GM18951 (cell line): ENCODE results near the gene LGALS12.

Experiments
- POLR2A ChIP-seq: IDR thresholded peaks from 4 replicates; pipeline ENCODE4 v1.6.1; 2011; ENCODE audit warnings: mild to moderate bottlenecking; ENCODE audit not compliant: insufficient read length, insufficient read depth; ENCODE audit errors: extremely low read depth
- in situ Hi-C: fragments of 300-500 bp; cut with MboI; formaldehyde crosslinking; loops from one replicate; pipeline ENCODE4 v1.12.0; 2022; ENCODE audit warnings: low sequenced_read_pairs, mixed read lengths, inconsistent platforms; ENCODE audit not compliant: unreplicated experiment

The LGALS12 gene

DNA sequence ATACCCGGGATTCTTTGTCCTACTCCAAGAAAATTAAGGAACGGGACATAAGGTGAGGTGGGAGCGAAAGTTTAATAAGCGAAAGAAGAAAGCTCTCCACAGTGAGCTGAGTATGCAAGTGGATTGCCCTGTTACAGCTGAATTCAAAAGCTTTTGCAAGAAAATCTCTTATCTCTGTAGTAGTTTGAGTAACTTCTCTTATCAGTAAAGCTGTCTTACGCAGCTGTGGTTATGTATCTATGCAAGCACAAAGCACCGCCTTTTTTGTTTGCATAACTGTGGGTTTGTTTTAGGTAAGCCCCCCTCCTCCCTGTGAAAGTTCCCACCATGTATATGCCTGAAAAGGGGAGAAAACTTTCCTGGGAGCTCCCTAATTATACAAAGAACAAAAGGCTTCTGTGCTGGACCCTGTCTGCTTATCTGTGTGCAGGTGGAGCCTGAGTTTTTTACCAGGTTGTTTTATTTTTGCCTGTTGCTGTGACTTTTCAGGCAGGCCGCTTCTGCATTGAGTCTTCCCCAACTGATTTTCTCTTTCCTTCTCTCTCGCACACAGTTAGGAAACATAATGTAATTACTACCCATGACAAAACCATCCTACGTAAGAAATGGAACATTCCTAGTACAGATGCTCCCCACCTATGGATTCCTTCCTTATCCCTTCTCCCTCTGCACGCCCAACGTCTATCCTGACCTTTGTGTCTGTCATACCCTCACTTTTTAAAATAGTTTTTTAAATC lies 14.1 kb upstream of the LGALS12 start:
- TF ChIP-seq POLR2A = no peak
- in situ Hi-C loops = loop anchor here (25.0 kb wide), 1 partner anchor 245 kb away; no protein-coding TSS in a partner anchor

DNA sequence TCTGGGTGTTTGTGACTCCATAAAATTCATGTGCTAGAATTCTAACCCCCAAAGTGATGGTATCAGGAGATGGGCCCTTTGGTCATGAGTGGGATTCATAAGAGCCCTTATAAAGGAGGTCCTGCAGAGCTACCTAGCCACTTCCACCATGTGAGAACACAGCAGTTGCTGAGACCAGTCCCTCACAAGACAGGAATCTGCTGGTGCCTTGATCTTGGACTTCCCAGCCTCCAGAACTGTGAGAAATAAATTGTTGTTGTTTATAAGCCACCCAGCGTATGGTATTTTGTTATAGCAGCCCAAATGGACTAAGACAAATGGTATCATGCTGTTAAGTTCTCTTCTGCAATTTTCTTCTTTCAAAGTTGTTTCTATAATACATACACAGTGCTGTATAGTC lies 13.4 kb upstream of the LGALS12 start:
- in situ Hi-C loops = loop anchor here (25.0 kb wide), 1 partner anchor 245 kb away; no protein-coding TSS in a partner anchor

GRCh38 chr11:63493127-63493526 lies 12.8 kb upstream of the LGALS12 start:
- in situ Hi-C loops = loop anchor here (25.0 kb wide), 1 partner anchor 244 kb away; no protein-coding TSS in a partner anchor
- TF ChIP-seq POLR2A = no peak

More for the DNA sequence above, 13.4 kb upstream of the LGALS12 start:
- TF ChIP-seq POLR2A = no peak

DNA sequence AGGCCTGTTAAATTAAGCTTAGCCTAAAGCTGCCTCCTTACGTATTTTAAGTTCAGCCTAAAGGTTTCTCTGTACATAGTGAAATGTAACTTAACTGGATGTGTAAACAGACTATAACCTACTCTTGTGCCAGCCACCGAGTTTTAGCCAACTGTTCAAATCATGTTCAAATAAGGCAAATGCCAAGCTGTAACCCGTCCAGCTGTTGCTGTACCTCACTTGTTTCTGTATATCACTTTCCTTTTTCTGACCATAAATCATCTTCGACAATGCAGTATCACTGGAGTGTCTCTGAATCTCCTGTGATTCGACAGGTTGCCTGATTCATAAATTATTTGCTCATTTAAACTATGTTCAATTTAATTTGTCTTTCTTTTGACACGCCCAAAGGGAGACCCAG lies 10.9 kb upstream of the LGALS12 start:
- no peak for TF ChIP-seq POLR2A
- in situ Hi-C loops = loop anchor here (25.0 kb wide), 1 partner anchor 242 kb away; no protein-coding TSS in a partner anchor

GRCh38 chr11:63499874-63500273 lies 6.0 kb upstream of the LGALS12 start:
- in situ Hi-C loops = loop anchor here (25.0 kb wide), 1 partner anchor 237 kb away; no protein-coding TSS in a partner anchor
- no peak for TF ChIP-seq POLR2A

DNA sequence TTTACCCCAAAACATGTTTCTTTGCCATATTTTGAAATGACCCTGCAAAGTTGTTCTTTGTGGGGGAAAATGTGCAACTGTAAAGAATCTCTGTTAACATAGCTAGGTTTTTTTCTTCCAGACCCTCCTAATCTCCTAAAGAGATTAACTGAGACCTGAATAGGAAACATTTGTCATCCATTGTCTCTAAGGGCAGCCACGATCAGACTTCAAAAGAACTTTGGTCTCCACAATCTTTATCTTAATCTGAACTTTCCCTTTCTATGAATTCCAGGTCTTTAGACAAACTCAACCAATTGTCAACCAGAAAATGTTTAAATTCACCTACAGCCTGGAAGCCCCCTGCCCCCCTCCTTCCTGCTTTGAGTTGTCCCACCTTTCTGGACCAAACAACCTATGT lies 4.6 kb upstream of the LGALS12 start:
- no peak for TF ChIP-seq POLR2A
- in situ Hi-C loops = no loop called here

GRCh38 chr11:63502252-63502820 lies 3.5 kb upstream of the LGALS12 start:
- no peak for TF ChIP-seq POLR2A
- in situ Hi-C loops = no loop called here

GRCh38 chr11:63503492-63503891 lies 2.4 kb upstream of the LGALS12 start:
- in situ Hi-C loops = no loop called here
- TF ChIP-seq POLR2A = no peak

DNA sequence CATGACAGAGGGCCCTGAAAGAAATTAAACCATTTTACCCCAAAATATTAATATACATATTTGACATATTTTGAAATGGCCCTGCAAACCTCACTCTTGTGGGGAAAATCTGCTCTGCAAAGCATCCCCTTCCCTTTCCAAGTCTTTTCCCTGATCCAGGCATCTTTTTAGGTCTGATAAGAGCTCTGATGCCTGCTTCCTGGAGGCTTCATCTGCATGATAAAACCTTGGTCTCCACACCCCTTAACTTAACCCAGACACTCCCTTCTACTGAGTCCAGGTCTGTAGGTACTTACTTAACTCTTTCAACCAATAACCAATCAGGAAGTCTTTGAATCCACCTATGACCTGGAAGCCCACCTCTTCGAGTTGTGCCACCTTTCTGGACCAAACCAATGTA lies 1.8 kb upstream of the LGALS12 start:
- in situ Hi-C loops = no loop called here
- no peak for TF ChIP-seq POLR2A

DNA sequence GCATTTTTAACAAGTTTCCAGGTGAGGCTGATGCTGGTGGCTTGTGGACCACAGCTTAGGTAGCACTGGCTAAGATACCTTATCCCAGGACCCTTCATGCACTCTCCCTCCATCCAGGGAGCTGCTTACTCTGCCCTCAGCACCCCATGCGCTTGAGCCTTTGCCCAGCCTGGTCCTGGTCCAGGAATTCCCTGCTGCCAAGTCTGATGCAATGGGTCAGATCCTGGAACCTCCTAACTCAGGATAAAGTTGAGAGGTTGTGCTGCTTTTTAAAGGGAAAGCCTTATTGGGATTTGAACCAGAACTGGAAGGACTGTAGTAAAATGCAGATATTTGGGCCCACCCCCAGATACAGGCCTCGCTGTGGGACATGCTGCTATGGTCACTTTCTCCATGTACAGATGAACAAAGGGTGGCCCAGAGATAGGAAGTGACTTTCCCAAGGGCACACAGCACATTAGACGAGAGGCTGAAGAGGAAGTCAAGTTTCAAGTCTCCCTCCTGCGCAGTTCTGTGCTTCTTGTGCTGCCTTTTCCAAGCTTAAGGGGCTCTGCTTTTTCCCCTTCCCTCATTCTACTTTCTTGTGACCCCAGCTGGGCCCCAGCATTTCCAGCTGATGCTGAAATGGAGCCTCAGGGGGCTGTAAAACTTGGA lies 824 bp upstream of the LGALS12 start:
- no peak for TF ChIP-seq POLR2A
- in situ Hi-C loops = no loop called here

GRCh38 chr11:63506876-63507275 lies 992 bp downstream of the LGALS12 start:
- in situ Hi-C loops = no loop called here
- no peak for TF ChIP-seq POLR2A

- TF ChIP-seq POLR2A = no peak
- in situ Hi-C loops = no loop called here
These were observed 1.6 kb downstream of the LGALS12 start for GRCh38 chr11:63507511-63507910.

- TF ChIP-seq POLR2A = no peak
- in situ Hi-C loops = no loop called here
These were observed 2.1 kb downstream of the LGALS12 start for GRCh38 chr11:63508009-63508408.
